ENCODE results near the gene MACROD2. TPM values are rescaled to one million over a fixed set of nuclear protein-coding genes. Genes with fewer than 3 reads are reported as not detected.
A peak's percentile ranks its signal among the peaks of the same experiment; 100 is the strongest.

Gene MACROD2
- total and polyA plus RNA-seq, 7 donors: 0.20 to 4.8 (median 0.87) TPM

- intact Hi-C loops (cut with DNase I): no loop called here
- Histone ChIP-seq H3K4me1 (no peaks in the 10 kb centered on the region), H3K4me3 (no peak overlapping the region), H3K27me3 (ENCODE audit: insufficient read depth in 3 of 3, low read length in 2 of 3) (no peaks in the 10 kb centered on the region), H3K36me3 (ENCODE audit: insufficient read depth in 1 of 2, low read depth in 1 of 2) (no peaks in the 10 kb centered on the region), H3K9me3 (no peaks in the 10 kb centered on the region), H3K27ac (no peak overlapping the region)
- TF ChIP-seq CTCF (IDR thresholded peaks at IDR 0.05): no peak
- no peak for DNase-seq
- 63 to 68% (median 65%) methylated on average over 3 of the region's 3 CpGs for WGBS, 3 donors
- no peak for ATAC-seq
These were observed 701.2 kb downstream of the MACROD2 start for GRCh38 chr20:14696478-14696877.

GRCh38 chr20:14696937-14697336 lies 701.6 kb downstream of the MACROD2 start:
- H3K36me3 ChIP-seq (ENCODE audit: insufficient read depth in 1 of 2, low read depth in 1 of 2): no peaks in the 10 kb centered on the region
- no peaks in the 10 kb centered on the region for H3K9me3 ChIP-seq
- H3K27me3 ChIP-seq (ENCODE audit: insufficient read depth in 3 of 3, low read length in 2 of 3): no peaks in the 10 kb centered on the region
- H3K4me3 ChIP-seq: no peak overlapping the region
- no peak overlapping the region for H3K27ac ChIP-seq
- whole genome bisulfite sequencing, 3 donors: 22 to 35% (median 32%) methylated on average over 4 of the region's 4 CpGs
- H3K4me1 ChIP-seq: no peaks in the 10 kb centered on the region
- DNase-seq: no peak
- intact Hi-C loops (cut with DNase I): no loop called here
- no peak for TF ChIP-seq CTCF (IDR thresholded peaks at IDR 0.05)
- no peak for ATAC-seq

- Histone ChIP-seq H3K4me1 (no peaks in the 10 kb centered on the region), H3K27me3 (ENCODE audit: insufficient read depth in 3 of 3, low read length in 2 of 3) (no peaks in the 10 kb centered on the region), H3K27ac (no peak overlapping the region), H3K9me3 (no peaks in the 10 kb centered on the region), H3K36me3 (ENCODE audit: insufficient read depth in 1 of 2, low read depth in 1 of 2) (no peaks in the 10 kb centered on the region), H3K4me3 (no peak overlapping the region)
- no peak for ATAC-seq
- intact Hi-C loops (cut with DNase I): no loop called here
- TF ChIP-seq CTCF (IDR thresholded peaks at IDR 0.05): no peak
- 73 to 82% (median 77%) methylated on average over 4 of the region's 4 CpGs for WGBS, 3 donors
- DNase-seq: no peak
These were observed 702.8 kb downstream of the MACROD2 start for GRCh38 chr20:14698125-14698524.

GRCh38 chr20:14698605-14699373 lies 703.5 kb downstream of the MACROD2 start:
- Histone ChIP-seq H3K27ac (no peak overlapping the region), H3K36me3 (ENCODE audit: insufficient read depth in 1 of 2, low read depth in 1 of 2) (no peaks in the 10 kb centered on the region), H3K4me1 (no peaks in the 10 kb centered on the region), H3K9me3 (no peaks in the 10 kb centered on the region), H3K4me3 (no peak overlapping the region), H3K27me3 (ENCODE audit: insufficient read depth in 3 of 3, low read length in 2 of 3) (no peaks in the 10 kb centered on the region)
- WGBS, 3 donors: 59 to 88% (median 76%) methylated on average over 3 of the region's 3 CpGs
- no peak for DNase-seq
- no peak for TF ChIP-seq CTCF (IDR thresholded peaks at IDR 0.05)
- no peak for ATAC-seq
- intact Hi-C loops (cut with DNase I): no loop called here

- ATAC-seq (peak in 1 of 4 donors; percentile 51), DNase-seq (no peak)
- no peaks in the 10 kb centered on the region for H3K9me3 ChIP-seq
- H3K4me3 ChIP-seq: no peak overlapping the region
- no peaks in the 10 kb centered on the region for H3K36me3 ChIP-seq (ENCODE audit: insufficient read depth in 1 of 2, low read depth in 1 of 2)
- intact Hi-C loops (cut with DNase I): loop anchor here in 1 of 2 donors (10.0 kb wide), 1 partner anchor 356 kb away; no protein-coding TSS in a partner anchor
- H3K27me3 ChIP-seq (ENCODE audit: insufficient read depth in 3 of 3, low read length in 2 of 3): no peaks in the 10 kb centered on the region
- TF ChIP-seq CTCF (IDR thresholded peaks at IDR 0.05): no peak
- H3K27ac ChIP-seq: no peak overlapping the region
- no peaks in the 10 kb centered on the region for H3K4me1 ChIP-seq
These were observed 705.3 kb downstream of the MACROD2 start for GRCh38 chr20:14700639-14700960.

Data from psoas muscle (tissue), 8 donors.